HL-60 (cell line): Measurements from ENCODE around the gene KCNK15.

Experiments used
- TF ChIP-seq, protein P1 (sequence below): IDR thresholded peaks from 2 replicates; pipeline ENCODE4 v1.6.1; 2012; ENCODE audit warnings: low read depth; ENCODE audit not compliant: insufficient replicate concordance
- TF ChIP-seq, protein P2 (sequence below): IDR thresholded peaks from one replicate; pipeline ENCODE4 v1.5.1; 2011; ENCODE audit warnings: low read length, control low read depth, inconsistent platforms; ENCODE audit not compliant: insufficient read depth

DNA sequence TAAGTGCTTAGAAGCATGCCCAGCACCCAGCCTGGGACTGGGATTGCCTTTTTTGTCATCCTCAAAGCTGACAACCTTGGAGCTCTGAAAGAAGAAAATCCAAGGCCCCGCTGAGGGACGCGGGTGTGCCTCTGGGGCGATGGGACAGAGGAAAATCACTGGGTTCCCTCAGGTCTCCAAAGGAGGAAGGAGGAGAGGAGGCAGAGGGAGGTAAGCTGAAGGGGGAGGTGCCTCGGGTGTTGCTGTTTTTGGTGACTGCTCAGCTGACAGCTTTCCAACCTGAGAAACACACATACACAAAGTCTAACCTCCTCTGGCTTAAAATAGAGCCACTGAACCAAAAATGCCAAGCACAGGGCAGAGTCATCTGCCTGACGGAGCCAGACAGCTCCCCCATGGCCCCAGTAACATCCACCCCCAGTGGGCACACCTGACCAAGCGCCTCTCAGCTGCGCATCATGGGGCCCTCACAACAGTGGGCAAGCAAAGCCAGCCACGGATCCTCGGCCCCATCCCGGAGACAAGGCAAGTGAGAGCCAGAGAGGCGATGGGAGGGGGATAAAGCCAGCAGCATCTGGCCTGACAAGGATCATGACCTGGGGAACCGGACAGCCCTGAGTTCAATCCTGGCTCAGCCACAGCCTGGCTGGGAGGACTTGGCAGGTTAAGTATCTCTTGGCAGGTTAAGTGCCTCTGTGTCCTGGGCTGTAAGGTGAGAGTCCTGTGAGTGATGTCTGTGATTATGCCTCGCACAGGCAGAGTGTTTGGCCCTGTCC lies 3.2 kb upstream of the KCNK15 start:
- TF ChIP-seq, protein P1, sequence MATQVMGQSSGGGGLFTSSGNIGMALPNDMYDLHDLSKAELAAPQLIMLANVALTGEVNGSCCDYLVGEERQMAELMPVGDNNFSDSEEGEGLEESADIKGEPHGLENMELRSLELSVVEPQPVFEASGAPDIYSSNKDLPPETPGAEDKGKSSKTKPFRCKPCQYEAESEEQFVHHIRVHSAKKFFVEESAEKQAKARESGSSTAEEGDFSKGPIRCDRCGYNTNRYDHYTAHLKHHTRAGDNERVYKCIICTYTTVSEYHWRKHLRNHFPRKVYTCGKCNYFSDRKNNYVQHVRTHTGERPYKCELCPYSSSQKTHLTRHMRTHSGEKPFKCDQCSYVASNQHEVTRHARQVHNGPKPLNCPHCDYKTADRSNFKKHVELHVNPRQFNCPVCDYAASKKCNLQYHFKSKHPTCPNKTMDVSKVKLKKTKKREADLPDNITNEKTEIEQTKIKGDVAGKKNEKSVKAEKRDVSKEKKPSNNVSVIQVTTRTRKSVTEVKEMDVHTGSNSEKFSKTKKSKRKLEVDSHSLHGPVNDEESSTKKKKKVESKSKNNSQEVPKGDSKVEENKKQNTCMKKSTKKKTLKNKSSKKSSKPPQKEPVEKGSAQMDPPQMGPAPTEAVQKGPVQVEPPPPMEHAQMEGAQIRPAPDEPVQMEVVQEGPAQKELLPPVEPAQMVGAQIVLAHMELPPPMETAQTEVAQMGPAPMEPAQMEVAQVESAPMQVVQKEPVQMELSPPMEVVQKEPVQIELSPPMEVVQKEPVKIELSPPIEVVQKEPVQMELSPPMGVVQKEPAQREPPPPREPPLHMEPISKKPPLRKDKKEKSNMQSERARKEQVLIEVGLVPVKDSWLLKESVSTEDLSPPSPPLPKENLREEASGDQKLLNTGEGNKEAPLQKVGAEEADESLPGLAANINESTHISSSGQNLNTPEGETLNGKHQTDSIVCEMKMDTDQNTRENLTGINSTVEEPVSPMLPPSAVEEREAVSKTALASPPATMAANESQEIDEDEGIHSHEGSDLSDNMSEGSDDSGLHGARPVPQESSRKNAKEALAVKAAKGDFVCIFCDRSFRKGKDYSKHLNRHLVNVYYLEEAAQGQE = no peak
- TF ChIP-seq, protein P2, sequence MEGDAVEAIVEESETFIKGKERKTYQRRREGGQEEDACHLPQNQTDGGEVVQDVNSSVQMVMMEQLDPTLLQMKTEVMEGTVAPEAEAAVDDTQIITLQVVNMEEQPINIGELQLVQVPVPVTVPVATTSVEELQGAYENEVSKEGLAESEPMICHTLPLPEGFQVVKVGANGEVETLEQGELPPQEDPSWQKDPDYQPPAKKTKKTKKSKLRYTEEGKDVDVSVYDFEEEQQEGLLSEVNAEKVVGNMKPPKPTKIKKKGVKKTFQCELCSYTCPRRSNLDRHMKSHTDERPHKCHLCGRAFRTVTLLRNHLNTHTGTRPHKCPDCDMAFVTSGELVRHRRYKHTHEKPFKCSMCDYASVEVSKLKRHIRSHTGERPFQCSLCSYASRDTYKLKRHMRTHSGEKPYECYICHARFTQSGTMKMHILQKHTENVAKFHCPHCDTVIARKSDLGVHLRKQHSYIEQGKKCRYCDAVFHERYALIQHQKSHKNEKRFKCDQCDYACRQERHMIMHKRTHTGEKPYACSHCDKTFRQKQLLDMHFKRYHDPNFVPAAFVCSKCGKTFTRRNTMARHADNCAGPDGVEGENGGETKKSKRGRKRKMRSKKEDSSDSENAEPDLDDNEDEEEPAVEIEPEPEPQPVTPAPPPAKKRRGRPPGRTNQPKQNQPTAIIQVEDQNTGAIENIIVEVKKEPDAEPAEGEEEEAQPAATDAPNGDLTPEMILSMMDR = no peak
